NCI-H2196 (cell line): ENCODE data around the gene ZBTB7B.
A peak's percentile ranks its signal among the peaks of the same experiment; 100 is the strongest.

Source experiments
- DNase-seq: peaks from one replicate; lab custom pipeline; 2025; ENCODE audit not compliant: unreplicated experiment; lab: John Stamatoyannopoulos, UW

ZBTB7B gene

GRCh38 chr1:155052439-155053395 lies 50.1 kb downstream of the ZBTB7B start:
- DNase-seq: no peak

DNA sequence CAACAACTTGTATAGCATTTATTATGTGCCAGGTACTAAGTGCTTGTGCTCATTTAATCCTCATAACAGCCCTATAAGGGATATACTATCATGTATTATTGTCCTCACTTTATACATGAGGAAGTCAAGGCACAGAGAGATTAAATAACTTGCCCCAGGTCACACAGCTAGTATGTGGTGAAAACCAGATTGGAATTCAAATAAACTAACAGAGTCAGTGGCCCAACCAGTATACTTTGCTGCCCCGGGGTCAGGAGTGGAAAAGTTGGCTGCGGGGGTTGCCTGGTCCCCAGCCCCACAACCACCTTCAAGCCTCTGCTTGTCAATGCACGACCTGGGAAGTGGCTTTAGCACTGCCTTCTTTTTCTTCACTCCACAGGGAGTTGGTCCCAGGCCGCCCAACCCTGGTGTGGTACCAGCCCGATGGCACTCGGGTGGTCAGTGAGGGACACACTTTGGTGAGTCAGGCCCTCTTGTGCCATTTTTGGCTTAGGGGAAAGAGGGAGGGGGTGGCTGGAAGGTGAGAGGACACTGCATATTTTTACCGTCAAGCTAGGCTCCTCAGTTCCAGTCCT lies 51.0 kb downstream of the ZBTB7B start:
- no peak for DNase-seq

- DNase-seq: no peak
Measured at GRCh38 chr1:155057104-155057503, 54.5 kb downstream of the ZBTB7B start.

DNA sequence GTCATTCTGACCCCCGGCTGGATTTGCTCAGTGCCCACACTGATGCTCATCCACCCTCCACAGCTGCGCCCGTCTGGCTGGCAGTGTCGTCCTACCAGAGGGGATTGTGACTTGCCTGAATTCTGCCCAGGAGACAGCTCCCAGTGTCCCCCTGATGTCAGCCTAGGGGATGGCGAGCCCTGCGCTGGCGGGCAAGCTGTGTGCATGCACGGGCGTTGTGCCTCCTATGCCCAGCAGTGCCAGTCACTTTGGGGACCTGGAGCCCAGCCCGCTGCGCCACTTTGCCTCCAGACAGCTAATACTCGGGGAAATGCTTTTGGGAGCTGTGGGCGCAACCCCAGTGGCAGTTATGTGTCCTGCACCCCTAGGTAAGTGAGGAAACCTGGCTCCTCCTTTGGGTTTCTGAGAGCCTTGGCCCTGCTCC lies 55.2 kb downstream of the ZBTB7B start:
- no peak for DNase-seq

GRCh38 chr1:155060736-155061135 lies 58.1 kb downstream of the ZBTB7B start:
- DNase-seq: no peak

DNA sequence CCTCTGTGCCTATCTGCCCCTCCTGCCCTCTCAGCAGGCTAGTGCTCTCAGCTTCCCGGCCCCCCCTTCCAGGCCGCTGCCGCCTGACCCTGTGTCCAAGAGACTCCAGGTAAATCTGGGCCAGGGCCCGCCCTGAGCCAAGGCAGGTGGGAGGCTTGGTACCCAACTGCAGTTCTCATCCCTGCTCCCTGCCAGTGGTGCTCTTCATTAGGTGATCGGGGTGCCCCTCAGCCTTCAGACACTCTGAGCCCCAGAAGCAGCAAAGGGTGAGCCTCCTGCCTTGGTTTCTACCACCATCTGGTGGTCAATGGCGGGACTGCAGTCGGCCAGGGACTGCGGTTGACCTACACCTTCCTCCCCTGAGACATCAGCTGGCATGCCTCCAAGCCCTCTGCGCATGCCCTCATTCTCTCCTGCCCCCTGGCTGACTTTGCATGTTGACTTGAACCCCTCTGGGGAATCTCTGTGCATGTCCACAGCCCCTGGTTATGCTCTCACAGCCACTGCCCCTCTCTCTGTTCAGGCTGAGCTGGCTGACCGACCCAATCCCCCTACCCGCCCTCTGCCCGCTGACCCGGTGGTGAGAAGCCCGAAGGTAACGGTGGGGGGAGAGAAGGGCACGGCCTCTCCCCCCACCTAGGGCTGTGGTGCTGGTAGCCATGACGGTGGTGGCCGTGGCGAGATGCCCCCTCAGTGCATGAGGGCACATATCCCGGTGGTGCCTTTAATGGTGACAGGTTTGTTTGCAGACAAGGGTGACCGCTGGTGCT lies 59.0 kb downstream of the ZBTB7B start:
- peak; percentile 97 for DNase-seq

GRCh38 chr1:155062151-155062686 lies 59.6 kb downstream of the ZBTB7B start:
- DNase-seq: no peak

DNA sequence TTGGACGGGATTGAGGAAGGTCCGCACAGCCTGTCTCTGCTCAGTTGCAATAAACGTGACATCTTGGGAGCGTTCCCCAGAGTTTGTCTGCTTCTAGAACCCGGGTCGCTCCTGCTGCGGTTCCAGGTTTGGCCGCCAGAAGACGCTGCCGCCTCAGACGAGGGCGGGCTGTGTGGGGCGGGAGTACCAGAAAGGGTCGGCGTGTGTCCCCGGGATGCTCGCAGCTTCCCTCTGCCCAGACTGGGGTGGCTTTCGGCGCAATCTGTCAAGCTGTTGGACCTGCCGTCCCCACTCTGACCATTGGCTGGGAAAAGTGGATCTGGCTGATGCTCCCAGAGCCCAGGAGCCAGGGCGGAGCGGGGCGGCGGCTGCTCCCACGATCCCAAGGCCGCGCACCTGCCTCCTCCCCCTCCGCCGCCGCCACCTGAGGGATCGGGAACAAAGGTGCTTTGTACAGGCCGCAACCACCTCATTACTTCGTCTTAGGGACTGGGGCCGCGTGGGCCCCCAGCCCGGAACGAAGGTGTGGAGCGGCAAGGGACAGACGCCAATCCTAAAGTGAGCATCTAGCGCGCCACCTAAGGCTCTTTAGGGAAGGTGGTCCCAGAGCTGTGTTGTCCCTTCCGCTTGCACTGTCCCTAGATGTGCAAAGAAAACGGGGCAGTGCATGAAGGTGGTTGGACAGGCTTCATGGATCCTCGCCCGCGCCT lies 60.3 kb downstream of the ZBTB7B start:
- DNase-seq: peak; percentile 51

DNA sequence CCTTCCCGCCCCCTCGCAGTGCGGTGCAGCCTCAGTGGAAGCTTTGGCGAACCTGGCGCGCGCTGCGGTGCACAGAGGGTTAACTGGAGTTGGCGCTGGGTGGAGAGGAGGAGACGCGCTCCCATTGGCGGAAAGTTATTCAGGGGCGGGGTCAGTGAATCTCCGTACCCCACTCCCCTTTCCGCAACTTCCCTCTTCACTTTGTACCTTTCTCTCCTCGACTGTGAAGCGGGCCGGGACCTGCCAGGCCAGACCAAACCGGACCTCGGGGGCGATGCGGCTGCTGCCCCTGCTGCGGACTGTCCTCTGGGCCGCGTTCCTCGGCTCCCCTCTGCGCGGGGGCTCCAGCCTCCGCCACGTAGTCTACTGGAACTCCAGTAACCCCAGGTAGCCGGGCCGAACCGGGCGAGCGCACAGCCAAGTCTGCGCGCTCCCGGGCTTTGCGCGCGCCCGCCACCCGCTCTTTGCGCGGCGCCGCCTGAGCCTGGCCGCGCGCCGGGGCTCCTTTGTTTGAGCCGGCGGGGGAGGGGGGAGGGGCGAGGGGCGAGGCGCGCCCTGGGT lies 61.0 kb downstream of the ZBTB7B start, which contains the start of gene EFNA4:
TSS of gene EFNA4 (plus strand) at position 191 of the 561 bp plus-strand sequence. CDS start at position 275, 84 bp downstream.
- DNase-seq: peak; percentile 90

GRCh38 chr1:155064111-155064831 lies 61.7 kb downstream of the ZBTB7B start:
- DNase-seq: peak; percentile 80

- DNase-seq: no peak
Measured at GRCh38 chr1:155064832-155065429, 62.3 kb downstream of the ZBTB7B start.

GRCh38 chr1:155066777-155067176 lies 64.2 kb downstream of the ZBTB7B start:
- no peak for DNase-seq
